ENCODE measurements around the gene BEX1.

DNA sequence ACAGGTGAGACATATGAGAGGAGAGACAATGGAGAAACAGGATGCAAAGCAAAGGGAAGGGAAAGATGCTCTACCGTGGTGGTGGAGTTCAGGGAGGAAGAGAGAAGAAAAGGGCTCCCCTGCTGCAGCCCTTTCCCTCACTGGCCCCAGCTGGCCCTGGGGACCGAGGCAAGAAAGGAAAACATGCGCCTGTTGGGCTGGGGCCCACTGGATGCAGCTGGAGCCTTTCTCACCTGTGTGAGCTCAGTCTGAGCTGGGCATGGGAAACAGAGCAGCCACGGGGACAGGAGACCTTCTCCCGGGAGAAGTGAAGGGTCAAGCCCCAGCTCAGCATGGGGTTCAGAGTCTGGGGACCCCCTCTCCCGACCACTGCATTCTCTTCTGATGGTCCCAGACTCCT is 17.1 kb upstream of the BEX1 start:
- TF ChIP-seq EP300 (IDR thresholded peaks at IDR 0.05) (no peak), RAD21 (conservative IDR thresholded peaks at IDR 0.05 in 1 of 2, IDR thresholded peaks at IDR 0.05 in 1 of 2) (no peak), SREBF2 (IDR thresholded peaks at IDR 0.05) (no peak), KDM5A (IDR thresholded peaks at IDR 0.05) (no peak), ESRRA (IDR thresholded peaks at IDR 0.05; ENCODE audit: borderline replicate concordance, low read length) (no peak), MYC (IDR thresholded peaks at IDR 0.05; ENCODE audit: borderline replicate concordance, low read length) (no peak), POLR2A (IDR thresholded peaks at IDR 0.05; ENCODE audit: low read length) (no peak), SMC3 (IDR thresholded peaks at IDR 0.05) (no peak)
- TF ChIP-seq, protein P1, sequence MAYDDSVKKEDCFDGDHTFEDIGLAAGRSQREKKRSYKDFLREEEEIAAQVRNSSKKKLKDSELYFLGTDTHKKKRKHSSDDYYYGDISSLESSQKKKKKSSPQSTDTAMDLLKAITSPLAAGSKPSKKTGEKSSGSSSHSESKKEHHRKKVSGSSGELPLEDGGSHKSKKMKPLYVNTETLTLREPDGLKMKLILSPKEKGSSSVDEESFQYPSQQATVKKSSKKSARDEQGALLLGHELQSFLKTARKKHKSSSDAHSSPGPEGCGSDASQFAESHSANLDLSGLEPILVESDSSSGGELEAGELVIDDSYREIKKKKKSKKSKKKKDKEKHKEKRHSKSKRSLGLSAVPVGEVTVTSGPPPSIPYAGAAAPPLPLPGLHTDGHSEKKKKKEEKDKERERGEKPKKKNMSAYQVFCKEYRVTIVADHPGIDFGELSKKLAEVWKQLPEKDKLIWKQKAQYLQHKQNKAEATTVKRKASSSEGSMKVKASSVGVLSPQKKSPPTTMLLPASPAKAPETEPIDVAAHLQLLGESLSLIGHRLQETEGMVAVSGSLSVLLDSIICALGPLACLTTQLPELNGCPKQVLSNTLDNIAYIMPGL (CRISPR knock-in tag; IDR thresholded peaks at IDR 0.05; ENCODE audit: borderline replicate concordance) = no peak
- TF ChIP-seq, protein P2, sequence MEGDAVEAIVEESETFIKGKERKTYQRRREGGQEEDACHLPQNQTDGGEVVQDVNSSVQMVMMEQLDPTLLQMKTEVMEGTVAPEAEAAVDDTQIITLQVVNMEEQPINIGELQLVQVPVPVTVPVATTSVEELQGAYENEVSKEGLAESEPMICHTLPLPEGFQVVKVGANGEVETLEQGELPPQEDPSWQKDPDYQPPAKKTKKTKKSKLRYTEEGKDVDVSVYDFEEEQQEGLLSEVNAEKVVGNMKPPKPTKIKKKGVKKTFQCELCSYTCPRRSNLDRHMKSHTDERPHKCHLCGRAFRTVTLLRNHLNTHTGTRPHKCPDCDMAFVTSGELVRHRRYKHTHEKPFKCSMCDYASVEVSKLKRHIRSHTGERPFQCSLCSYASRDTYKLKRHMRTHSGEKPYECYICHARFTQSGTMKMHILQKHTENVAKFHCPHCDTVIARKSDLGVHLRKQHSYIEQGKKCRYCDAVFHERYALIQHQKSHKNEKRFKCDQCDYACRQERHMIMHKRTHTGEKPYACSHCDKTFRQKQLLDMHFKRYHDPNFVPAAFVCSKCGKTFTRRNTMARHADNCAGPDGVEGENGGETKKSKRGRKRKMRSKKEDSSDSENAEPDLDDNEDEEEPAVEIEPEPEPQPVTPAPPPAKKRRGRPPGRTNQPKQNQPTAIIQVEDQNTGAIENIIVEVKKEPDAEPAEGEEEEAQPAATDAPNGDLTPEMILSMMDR (IDR thresholded peaks at IDR 0.05) = no peak
- TF ChIP-seq, protein P3, sequence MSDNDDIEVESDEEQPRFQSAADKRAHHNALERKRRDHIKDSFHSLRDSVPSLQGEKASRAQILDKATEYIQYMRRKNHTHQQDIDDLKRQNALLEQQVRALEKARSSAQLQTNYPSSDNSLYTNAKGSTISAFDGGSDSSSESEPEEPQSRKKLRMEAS (IDR thresholded peaks at IDR 0.05) = no peak
- TF ChIP-seq, protein P4, sequence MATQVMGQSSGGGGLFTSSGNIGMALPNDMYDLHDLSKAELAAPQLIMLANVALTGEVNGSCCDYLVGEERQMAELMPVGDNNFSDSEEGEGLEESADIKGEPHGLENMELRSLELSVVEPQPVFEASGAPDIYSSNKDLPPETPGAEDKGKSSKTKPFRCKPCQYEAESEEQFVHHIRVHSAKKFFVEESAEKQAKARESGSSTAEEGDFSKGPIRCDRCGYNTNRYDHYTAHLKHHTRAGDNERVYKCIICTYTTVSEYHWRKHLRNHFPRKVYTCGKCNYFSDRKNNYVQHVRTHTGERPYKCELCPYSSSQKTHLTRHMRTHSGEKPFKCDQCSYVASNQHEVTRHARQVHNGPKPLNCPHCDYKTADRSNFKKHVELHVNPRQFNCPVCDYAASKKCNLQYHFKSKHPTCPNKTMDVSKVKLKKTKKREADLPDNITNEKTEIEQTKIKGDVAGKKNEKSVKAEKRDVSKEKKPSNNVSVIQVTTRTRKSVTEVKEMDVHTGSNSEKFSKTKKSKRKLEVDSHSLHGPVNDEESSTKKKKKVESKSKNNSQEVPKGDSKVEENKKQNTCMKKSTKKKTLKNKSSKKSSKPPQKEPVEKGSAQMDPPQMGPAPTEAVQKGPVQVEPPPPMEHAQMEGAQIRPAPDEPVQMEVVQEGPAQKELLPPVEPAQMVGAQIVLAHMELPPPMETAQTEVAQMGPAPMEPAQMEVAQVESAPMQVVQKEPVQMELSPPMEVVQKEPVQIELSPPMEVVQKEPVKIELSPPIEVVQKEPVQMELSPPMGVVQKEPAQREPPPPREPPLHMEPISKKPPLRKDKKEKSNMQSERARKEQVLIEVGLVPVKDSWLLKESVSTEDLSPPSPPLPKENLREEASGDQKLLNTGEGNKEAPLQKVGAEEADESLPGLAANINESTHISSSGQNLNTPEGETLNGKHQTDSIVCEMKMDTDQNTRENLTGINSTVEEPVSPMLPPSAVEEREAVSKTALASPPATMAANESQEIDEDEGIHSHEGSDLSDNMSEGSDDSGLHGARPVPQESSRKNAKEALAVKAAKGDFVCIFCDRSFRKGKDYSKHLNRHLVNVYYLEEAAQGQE (IDR thresholded peaks at IDR 0.05) = no peak
- TF ChIP-seq, protein P5, sequence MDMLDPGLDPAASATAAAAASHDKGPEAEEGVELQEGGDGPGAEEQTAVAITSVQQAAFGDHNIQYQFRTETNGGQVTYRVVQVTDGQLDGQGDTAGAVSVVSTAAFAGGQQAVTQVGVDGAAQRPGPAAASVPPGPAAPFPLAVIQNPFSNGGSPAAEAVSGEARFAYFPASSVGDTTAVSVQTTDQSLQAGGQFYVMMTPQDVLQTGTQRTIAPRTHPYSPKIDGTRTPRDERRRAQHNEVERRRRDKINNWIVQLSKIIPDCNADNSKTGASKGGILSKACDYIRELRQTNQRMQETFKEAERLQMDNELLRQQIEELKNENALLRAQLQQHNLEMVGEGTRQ (IDR thresholded peaks at IDR 0.05) = no peak

Measured in A549 (cell line).